22Rv1 (cell line): ENCODE data around the gene EPB42.

ENCODE experiments used
- H3K27ac ChIP-seq: fragments of 450-650 bp; 2 replicates; pipeline ENCODE4 v1.5.1; 2017
- ZFX ChIP-seq: fragments of 450-650 bp; IDR thresholded peaks from 2 replicates; pipeline ENCODE4 v1.6.1; 2017; ENCODE audit warnings: antibody characterized with exemption, borderline replicate concordance
- TF ChIP-seq, protein P1 (sequence below): fragments of 450-650 bp; IDR thresholded peaks from 2 replicates; pipeline ENCODE4 v1.5.1; 2017; ENCODE audit warnings: mild to moderate bottlenecking

Gene EPB42

DNA sequence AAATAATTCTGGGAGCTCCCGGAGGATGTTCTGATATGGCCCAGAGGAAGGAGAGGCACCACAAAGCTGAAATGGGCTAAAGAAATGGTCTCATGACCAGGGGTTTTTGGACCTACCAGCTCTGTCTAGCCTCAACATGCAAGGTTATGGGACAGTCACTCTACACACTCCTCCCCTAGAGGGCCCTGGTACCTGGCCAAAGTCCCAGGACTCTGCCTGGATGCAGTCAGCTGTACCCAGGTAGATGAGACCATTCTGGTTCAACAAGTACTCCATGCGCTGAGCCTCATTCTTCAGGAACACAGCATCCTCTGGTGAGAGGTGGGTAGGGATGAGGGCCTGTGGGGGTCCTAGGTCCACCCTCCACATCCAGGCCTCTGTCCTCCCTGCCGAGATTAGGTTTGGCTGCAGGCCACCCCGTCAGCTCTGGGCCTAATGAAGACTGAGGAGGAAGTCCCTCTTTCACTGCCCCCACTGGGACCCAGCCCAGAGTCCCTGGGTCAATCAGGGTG is 9.5 kb downstream of the EPB42 start:
- H3K27ac ChIP-seq, result no peak overlapping the region

DNA sequence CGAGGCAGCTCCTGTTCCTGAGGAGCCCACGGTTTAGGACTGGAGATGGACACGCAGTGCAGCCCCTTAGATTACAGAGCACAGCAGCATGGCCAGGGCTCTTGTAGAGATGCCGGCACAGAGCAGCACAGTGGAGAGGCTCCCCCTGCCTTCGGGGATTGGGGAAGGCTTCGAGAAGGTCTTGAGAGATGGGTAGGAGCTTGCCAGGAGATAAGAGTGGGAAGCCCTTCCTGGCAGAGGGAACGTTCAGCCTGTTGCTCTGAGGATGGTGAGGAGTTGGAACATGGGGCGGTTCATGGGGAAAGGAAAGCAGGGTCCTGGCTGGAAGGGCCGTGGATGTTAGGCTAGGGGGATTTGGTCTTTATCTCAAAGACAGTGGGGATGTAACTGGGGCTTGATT is 10.0 kb downstream of the EPB42 start:
- H3K27ac ChIP-seq, result no peak overlapping the region
- TF ChIP-seq ZFX, result no peak
- TF ChIP-seq, protein P1, sequence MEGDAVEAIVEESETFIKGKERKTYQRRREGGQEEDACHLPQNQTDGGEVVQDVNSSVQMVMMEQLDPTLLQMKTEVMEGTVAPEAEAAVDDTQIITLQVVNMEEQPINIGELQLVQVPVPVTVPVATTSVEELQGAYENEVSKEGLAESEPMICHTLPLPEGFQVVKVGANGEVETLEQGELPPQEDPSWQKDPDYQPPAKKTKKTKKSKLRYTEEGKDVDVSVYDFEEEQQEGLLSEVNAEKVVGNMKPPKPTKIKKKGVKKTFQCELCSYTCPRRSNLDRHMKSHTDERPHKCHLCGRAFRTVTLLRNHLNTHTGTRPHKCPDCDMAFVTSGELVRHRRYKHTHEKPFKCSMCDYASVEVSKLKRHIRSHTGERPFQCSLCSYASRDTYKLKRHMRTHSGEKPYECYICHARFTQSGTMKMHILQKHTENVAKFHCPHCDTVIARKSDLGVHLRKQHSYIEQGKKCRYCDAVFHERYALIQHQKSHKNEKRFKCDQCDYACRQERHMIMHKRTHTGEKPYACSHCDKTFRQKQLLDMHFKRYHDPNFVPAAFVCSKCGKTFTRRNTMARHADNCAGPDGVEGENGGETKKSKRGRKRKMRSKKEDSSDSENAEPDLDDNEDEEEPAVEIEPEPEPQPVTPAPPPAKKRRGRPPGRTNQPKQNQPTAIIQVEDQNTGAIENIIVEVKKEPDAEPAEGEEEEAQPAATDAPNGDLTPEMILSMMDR, result no peak

More for the DNA sequence above, 9.5 kb downstream of the EPB42 start:
- TF ChIP-seq, protein P1, result no peak
- TF ChIP-seq ZFX, result no peak

DNA sequence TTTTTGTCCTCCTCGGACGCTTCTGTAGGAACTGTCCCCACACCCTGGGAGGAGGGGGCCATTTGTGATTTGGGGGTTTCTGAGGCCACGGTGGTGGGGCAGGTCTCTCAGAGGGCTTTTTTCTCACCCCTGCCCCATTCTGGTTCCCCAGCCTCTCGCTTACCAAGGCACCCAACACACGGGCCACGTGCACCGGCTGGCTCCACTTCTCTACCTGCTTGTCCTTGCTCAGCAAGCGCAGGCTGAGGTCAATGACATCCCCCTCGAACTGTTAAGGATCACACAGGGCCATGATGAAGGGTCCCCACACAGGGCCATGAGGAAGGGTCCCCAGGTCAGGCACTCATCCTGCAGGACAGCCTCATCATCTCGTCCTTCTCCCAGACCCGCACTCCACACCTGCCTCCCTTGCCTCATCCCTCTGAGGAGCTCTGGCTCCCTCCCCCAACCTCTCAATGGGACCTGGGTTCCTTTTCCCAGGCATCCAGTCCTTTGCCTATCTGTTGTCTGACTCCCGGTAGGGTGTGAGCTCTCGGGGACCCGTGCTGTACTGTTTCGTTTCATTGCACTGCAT is 10.6 kb downstream of the EPB42 start:
- no peak for TF ChIP-seq ZFX
- TF ChIP-seq, protein P1, result no peak

DNA sequence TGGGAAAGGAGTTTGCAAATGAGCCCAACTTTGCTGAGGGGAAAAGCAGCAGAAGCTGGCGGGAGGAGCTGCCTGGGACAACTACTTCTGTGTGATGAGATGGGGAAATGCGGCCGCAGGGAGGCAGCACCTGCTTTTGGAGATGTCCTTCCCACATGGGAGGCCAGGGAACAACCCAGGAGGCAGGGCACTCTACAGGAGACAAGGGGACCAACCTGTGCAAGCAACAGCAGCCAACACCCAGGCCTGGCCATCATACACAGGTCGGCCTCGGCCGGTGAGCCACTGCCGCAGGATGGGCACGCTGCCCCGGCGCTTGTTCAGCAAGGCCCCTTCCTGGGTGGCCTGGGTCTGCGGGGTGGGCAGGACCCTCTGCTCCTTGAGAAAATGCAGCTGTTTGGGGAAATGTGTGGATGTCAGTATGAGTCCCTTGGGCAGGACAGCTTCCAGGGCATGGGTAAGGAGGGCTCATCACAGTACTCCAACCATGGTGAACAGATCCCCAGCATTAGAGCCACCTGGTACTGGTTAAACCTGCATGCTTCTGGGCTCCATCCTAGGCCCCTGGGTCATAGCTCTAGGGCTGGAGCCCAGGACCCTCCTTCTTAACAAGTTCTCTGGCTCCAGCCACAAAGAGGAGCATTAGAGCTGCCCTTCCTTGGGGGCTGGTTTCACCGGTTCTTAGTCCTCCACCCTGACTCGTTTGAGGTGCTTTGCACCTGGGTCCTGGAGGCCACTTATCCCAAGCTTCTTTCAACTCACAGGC is 11.6 kb downstream of the EPB42 start:
- TF ChIP-seq, protein P1, result peak; percentile 54
- no peak for TF ChIP-seq ZFX
- H3K27ac ChIP-seq, result no peak overlapping the region

More for the DNA sequence above, 10.6 kb downstream of the EPB42 start:
- no peak overlapping the region for H3K27ac ChIP-seq

DNA sequence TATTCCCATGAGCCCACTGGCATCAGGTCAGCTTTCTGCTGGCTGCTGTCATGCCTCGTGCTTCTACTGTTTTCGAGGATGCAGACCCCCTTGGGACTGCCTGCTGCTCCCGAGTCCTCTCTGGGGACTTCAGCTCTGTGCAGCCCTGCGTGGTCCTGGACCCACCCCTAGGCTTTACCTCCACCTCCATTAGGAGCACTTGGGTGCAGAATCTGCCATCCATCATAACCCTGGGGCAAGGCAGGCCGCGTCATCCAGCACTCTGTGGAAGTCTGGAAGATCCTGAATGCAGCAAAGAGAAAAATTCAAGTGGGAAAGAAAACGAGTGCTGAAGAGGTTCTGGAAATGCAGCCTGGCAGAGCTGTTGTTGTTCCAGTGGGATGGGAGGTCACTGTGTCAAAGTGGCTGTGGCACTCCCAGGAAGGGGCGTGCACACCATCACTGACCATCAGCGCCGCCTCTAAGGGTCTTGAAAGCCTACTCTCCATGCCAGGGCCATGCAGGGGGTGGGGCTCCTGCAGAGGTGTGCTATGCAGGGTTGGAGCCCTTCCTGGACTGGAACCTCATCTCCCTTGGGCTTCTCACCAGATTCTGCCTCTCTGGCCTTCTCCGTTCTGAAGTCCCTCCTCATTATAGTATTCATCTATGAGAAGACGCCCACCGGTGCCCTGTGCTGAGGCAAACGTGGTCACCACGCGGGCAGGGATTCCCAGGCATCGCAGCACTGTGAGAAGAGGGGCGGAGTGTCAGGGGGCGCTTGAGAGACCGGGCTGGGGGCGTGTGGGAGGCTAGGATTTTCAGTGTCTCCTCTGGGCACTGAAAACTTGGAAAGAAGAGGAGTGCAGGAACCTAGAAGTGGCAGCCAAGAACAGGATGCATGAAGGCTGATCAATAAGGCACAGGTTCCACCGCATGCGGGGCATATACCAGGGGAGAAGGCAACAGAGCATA is 12.5 kb downstream of the EPB42 start:
- H3K27ac ChIP-seq, result no peak overlapping the region
- TF ChIP-seq ZFX, result no peak
- TF ChIP-seq, protein P1, result no peak

DNA sequence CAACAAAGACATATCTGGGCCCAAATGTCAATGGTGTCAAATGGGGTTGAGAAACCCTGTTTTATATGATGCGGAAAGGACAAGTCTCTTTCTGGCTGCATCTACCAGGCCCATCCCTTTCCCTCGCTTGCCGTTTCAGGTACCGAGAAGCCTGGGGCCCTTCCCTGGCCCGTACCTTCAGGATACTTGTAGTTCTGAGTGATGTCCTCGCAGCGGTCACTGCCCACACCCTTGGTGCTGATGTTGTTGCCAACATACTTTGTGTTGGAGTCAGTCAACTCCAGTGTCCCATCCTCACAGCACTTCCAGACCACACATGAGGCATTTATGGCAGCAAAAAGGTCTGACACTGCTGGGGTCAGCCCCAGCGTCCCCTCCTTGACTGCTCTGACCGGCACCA is 13.8 kb downstream of the EPB42 start:
- TF ChIP-seq, protein P1, result no peak
- TF ChIP-seq ZFX, result no peak
- H3K27ac ChIP-seq, result no peak overlapping the region
